C4-2B (cell line): ENCODE results near the gene MYL5.
"Not testable (repeated sequence)": the region's sequence is repeated elsewhere in the genome, so short reads cannot be mapped to it uniquely, and the experiment has no call there.

Experiments used
- H3K27ac ChIP-seq: fragments of 450-650 bp; 2 replicates; pipeline ENCODE4 v1.5.1; 2017
- CTCF ChIP-seq: fragments of 450-650 bp; conservative IDR thresholded peaks from 2 replicates; pipeline ENCODE4 v1.5.1; 2017; ENCODE audit warnings: mild to moderate bottlenecking
- ZFX ChIP-seq: fragments of 450-650 bp; IDR thresholded peaks from 2 replicates; pipeline ENCODE4 v1.6.1; 2017

MYL5 gene

GRCh38 chr4:633976-634598, 40.3 kb upstream of the MYL5 start:
- no peak for TF ChIP-seq CTCF
- H3K27ac ChIP-seq, result 0 out of 2 replicates have a peak overlapping the region, but pooled peaks have one; percentile 11

- no peak for TF ChIP-seq ZFX
- no peak for TF ChIP-seq CTCF
- H3K27ac ChIP-seq, result 0 out of 2 replicates have a peak overlapping the region, but pooled peaks have one; percentile 11
These were observed 39.8 kb upstream of the MYL5 start for GRCh38 chr4:634599-634985.

GRCh38 chr4:635066-635835, 39.1 kb upstream of the MYL5 start:
- H3K27ac ChIP-seq, result not testable (repeated sequence)

- H3K27ac ChIP-seq, result no peak overlapping the region
- TF ChIP-seq CTCF, result no peak
- TF ChIP-seq ZFX, result no peak
These were observed 38.3 kb upstream of the MYL5 start for GRCh38 chr4:635851-636627.

- no peak for TF ChIP-seq CTCF
- TF ChIP-seq ZFX, result no peak
- no peak overlapping the region for H3K27ac ChIP-seq
These were observed 37.6 kb upstream of the MYL5 start for GRCh38 chr4:636628-637159.

GRCh38 chr4:637536-638280, 36.6 kb upstream of the MYL5 start:
- H3K27ac ChIP-seq, result no peak overlapping the region
- no peak for TF ChIP-seq CTCF
- no peak for TF ChIP-seq ZFX

- H3K27ac ChIP-seq, result not testable (repeated sequence)
These were observed 32.0 kb upstream of the MYL5 start for GRCh38 chr4:642366-642765.
